Loucy (cell line): ENCODE results near the gene XPC.
A peak's percentile ranks its signal among the peaks of the same experiment; 100 is the strongest.
"Not testable (repeated sequence)": the region's sequence is repeated elsewhere in the genome, so short reads cannot be mapped to it uniquely, and the experiment has no call there.

ENCODE experiments used
- H2AFZ ChIP-seq: fragments of 200-600 bp; sonication (generic); 2 replicates; pipeline ENCODE4 v1.6.0; 2016; ENCODE audit warnings: antibody characterized with exemption, mild to moderate bottlenecking, low read length, moderate library complexity
- H3F3A ChIP-seq: fragments of 200-600 bp; 2 replicates; pipeline ENCODE4 v1.6.0; 2016; ENCODE audit warnings: antibody characterized with exemption, low read depth, mild to moderate bottlenecking
- H3K27me3 ChIP-seq: fragments of 200-600 bp; sonication (generic); 2 replicates; pipeline ENCODE4 v1.6.1; 2014; ENCODE audit warnings: low read length, mild to moderate bottlenecking; ENCODE audit not compliant: insufficient read depth, poor library complexity, severe bottlenecking
- H3K36me3 ChIP-seq: fragments of 200-600 bp; sonication (generic); 2 replicates; pipeline ENCODE4 v1.6.1; 2016; ENCODE audit warnings: low read length; ENCODE audit not compliant: insufficient read depth
- H3K4me1 ChIP-seq: fragments of 200-600 bp; sonication (generic); 2 replicates; pipeline ENCODE4 v1.5.1; 2014; ENCODE audit warnings: low read length, mild to moderate bottlenecking; ENCODE audit not compliant: insufficient read depth, poor library complexity, severe bottlenecking
- H3K4me2 ChIP-seq: fragments of 200-600 bp; sonication (generic); 2 replicates; pipeline ENCODE4 v1.6.0; 2014; ENCODE audit warnings: antibody characterized with exemption, low read length, low read depth, mild to moderate bottlenecking; ENCODE audit not compliant: poor library complexity, severe bottlenecking
- H3K4me3 ChIP-seq: fragments of 200-600 bp; sonication (generic); 2 replicates; pipeline ENCODE4 v1.5.1; 2014; ENCODE audit warnings: low read length, mild to moderate bottlenecking, mixed read lengths; ENCODE audit not compliant: poor library complexity, severe bottlenecking
- H3K79me2 ChIP-seq: fragments of 200-600 bp; sonication (generic); 2 replicates; pipeline ENCODE4 v1.6.1; 2014; ENCODE audit warnings: low read length; ENCODE audit not compliant: insufficient read depth
- H3K9ac ChIP-seq: fragments of 200-600 bp; sonication (generic); 2 replicates; pipeline ENCODE4 v1.6.0; 2014; ENCODE audit warnings: mild to moderate bottlenecking, low read depth, low read length, moderate library complexity; ENCODE audit not compliant: poor library complexity, severe bottlenecking
- H3K9me2 ChIP-seq: fragments of 200-600 bp; sonication (generic); replicated peaks from 2 replicates; pipeline ENCODE4 v1.6.1; 2016; ENCODE audit warnings: low read depth, low read length, mixed read lengths
- H3K9me3 ChIP-seq: fragments of 200-600 bp; sonication (generic); 2 replicates; pipeline ENCODE4 v1.6.1; 2014; ENCODE audit warnings: mild to moderate bottlenecking, antibody characterized with exemption, low read length, low read depth; ENCODE audit not compliant: insufficient read depth
- H4K20me1 ChIP-seq: fragments of 200-600 bp; sonication (generic); 2 replicates; pipeline ENCODE4 v1.6.0; 2014; ENCODE audit warnings: antibody characterized with exemption, low read length, mild to moderate bottlenecking; ENCODE audit not compliant: insufficient read depth, poor library complexity, severe bottlenecking
- CTCF ChIP-seq: fragments of 200-600 bp; sonication (generic); conservative IDR thresholded peaks from 2 replicates; pipeline ENCODE4 v1.5.1; 2014; ENCODE audit warnings: mild to moderate bottlenecking, antibody characterized with exemption, low read length
- EZH2phosphoT487 ChIP-seq: fragments of 200-600 bp; IDR thresholded peaks from 2 replicates; pipeline ENCODE4 v1.6.1; 2018; ENCODE audit warnings: antibody characterized with exemption, mild to moderate bottlenecking, moderate library complexity, borderline replicate concordance

Gene XPC

GRCh38 chr3:14178247-14179113 lies at the start of gene XPC, which contains the start of gene LSM3:
TSS of gene XPC (minus strand) at chr3:14178601. CDS start at chr3:14178568, 33 bp downstream.
TSS of gene LSM3 (plus strand) at chr3:14178817. CDS start at chr3:14178861, 44 bp downstream.
- Histone ChIP-seq H3K79me2 (peaks cover 73% of the 10 kb centered on the region), H3K4me1 (peaks cover 72% of the 10 kb centered on the region)

GRCh38 chr3:14227856-14228255 lies 49.5 kb upstream of the XPC start:
- Histone ChIP-seq H3K4me1 (peaks cover 25% of the 10 kb centered on the region), H4K20me1 (no peaks in the 10 kb centered on the region), H3K27me3 (no peaks in the 10 kb centered on the region), H3K79me2 (no peaks in the 10 kb centered on the region), H3K9me3 (no peaks in the 10 kb centered on the region), H3K9ac (no peak overlapping the region), H3K36me3 (no peaks in the 10 kb centered on the region), H3F3A (no peaks in the 10 kb centered on the region), H3K4me3 (no peak overlapping the region), H3K9me2 (no peaks in the 10 kb centered on the region), H3K4me2 (no peak overlapping the region), H2AFZ (no peak overlapping the region)
- TF ChIP-seq CTCF (no peak), EZH2phosphoT487 (no peak)

More at GRCh38 chr3:14178247-14179113, at the start of gene XPC, which contains the start of gene LSM3:
- peak within 1 kb of the TSS; percentile 98 for H3K4me2 ChIP-seq
- H2AFZ ChIP-seq, result peak within 1 kb of the TSS; percentile 74
- H4K20me1 ChIP-seq, result peaks cover 29% of the 10 kb centered on the region
- no peak for TF ChIP-seq CTCF
- TF ChIP-seq EZH2phosphoT487, result no peak
- no peaks in the 10 kb centered on the region for H3F3A ChIP-seq
- H3K9me3 ChIP-seq, result no peaks in the 10 kb centered on the region
- no peaks in the 10 kb centered on the region; the same call in 1 of the 2 replicates for H3K36me3 ChIP-seq
- peaks cover 4% of the 10 kb centered on the region for H3K27me3 ChIP-seq
- H3K9ac ChIP-seq, result peak within 1 kb of the TSS; percentile 99
- no peaks in the 10 kb centered on the region for H3K9me2 ChIP-seq
- peak within 1 kb of the TSS; percentile 95 for H3K4me3 ChIP-seq

GRCh38 chr3:14226351-14226750 lies 48.0 kb upstream of the XPC start:
- H3K9ac ChIP-seq, H3K9me3 ChIP-seq, H3K27me3 ChIP-seq, H3F3A ChIP-seq, H3K36me3 ChIP-seq, H3K4me2 ChIP-seq, H3K79me2 ChIP-seq, H2AFZ ChIP-seq, H3K4me3 ChIP-seq, H3K9me2 ChIP-seq, H4K20me1 ChIP-seq: not testable (repeated sequence)
- H3K4me1 ChIP-seq, result peaks cover 13% of the 10 kb centered on the region
